SK-N-SH (cell line): Measurements from ENCODE around the gene LGI4. TPM values are rescaled to one million over a fixed set of nuclear protein-coding genes. Genes with fewer than 3 reads are reported as not detected.

Experiments used
- CTCF ChIA-PET: fragments of 300-600, 350-600 bp; formaldehyde crosslinking; extraction: SDS; loops from one replicate; lab custom pipeline; 2021; lab: Yijun Ruan, JAX
- POLR2A ChIA-PET: fragments of 350-600 bp; sonication (Branson Sonifier 250); formaldehyde crosslinking; extraction: SDS; loops from one replicate; lab custom pipeline; 2020; ENCODE audit warnings: antibody characterized with exemption, inconsistent platforms; lab: Yijun Ruan, JAX
- DNase-seq: peaks from one replicate; pipeline ENCODE4 v3.0.0; 2012
- H2AFZ ChIP-seq: fragments of 200-600 bp; sonication (generic); 2 replicates; pipeline ENCODE4 v1.8.1; 2016; ENCODE audit warnings: antibody characterized with exemption, mild to moderate bottlenecking, low read depth
- H3F3A ChIP-seq: fragments of 200-600 bp; sonication (generic); replicated peaks from 2 replicates; pipeline ENCODE3; 2016; ENCODE audit warnings: antibody characterized with exemption, mild to moderate bottlenecking; ENCODE audit not compliant: insufficient read depth
- H3K27ac ChIP-seq, 2 experiments: fragments of 200-500 bp in 1 of 2; fragments of 200-600 bp in 1 of 2; sonication (Bioruptor generic) in 1 of 2; sonication (generic), shearing (Covaris generic) in 1 of 2; 2 replicates each; pipeline versions ENCODE4 v1.5.1 to v1.6.1; 2014 to 2016; ENCODE audit warnings: low read depth in 2 of 2, inconsistent platforms in 1 of 2, low read length in 1 of 2, mild to moderate bottlenecking in 1 of 2, mixed read lengths in 1 of 2
- H3K27me3 ChIP-seq: fragments of 200-600 bp; sonication (generic), shearing (Covaris generic); 2 replicates; pipeline ENCODE4 v1.6.1; 2016; ENCODE audit warnings: mixed run types; ENCODE audit not compliant: insufficient read depth
- H3K36me3 ChIP-seq, 2 experiments: fragments of 200-500 bp in 1 of 2; fragments of 200-600 bp in 1 of 2; sonication (Bioruptor generic) in 1 of 2; sonication (generic) in 1 of 2; replicated peaks in 1 of 2; 2 replicates each; pipeline versions ENCODE3 to v1.5.1; 2014 to 2016; ENCODE audit warnings: low read length in 1 of 2, mild to moderate bottlenecking in 1 of 2; ENCODE audit not compliant: insufficient read depth in 2 of 2, control insufficient read depth in 1 of 2
- H3K4me1 ChIP-seq, 2 experiments: fragments of 200-500 bp in 1 of 2; fragments of 200-600 bp in 1 of 2; sonication (Bioruptor generic) in 1 of 2; sonication (generic), shearing (Covaris generic) in 1 of 2; 2 replicates each; pipeline versions ENCODE4 v1.5.1 to v1.6.1; 2014 to 2016; ENCODE audit warnings: low read depth in 1 of 2, low read length in 1 of 2, mixed run types in 1 of 2; ENCODE audit not compliant: insufficient read depth in 2 of 2, control insufficient read depth in 1 of 2
- H3K4me2 ChIP-seq: fragments of 200-600 bp; sonication (generic), shearing (Covaris generic); 2 replicates; pipeline ENCODE4 v1.6.1; 2017; ENCODE audit warnings: mixed run types
- H3K4me3 ChIP-seq, 2 experiments: fragments of 200-500 bp in 1 of 2; fragments of 200-600 bp in 1 of 2; sonication (Bioruptor generic) in 1 of 2; sonication (generic), shearing (Covaris generic) in 1 of 2; 2 replicates each; pipeline versions ENCODE4 v1.5.1 to v1.8.1; 2014 to 2016; ENCODE audit warnings: low read depth in 2 of 2, inconsistent platforms in 1 of 2, low read length in 1 of 2, mild to moderate bottlenecking in 1 of 2, mixed read lengths in 1 of 2, moderate library complexity in 1 of 2
- H3K79me2 ChIP-seq: fragments of 200-600 bp; sonication (generic); 2 replicates; pipeline ENCODE4 v1.8.1; 2017; ENCODE audit warnings: mild to moderate bottlenecking; ENCODE audit not compliant: insufficient read depth
- H3K9ac ChIP-seq: fragments of 200-600 bp; sonication (generic); 2 replicates; pipeline ENCODE4 v1.6.1; 2017; ENCODE audit warnings: mixed run types
- H3K9me2 ChIP-seq: fragments of 200-600 bp; sonication (generic); 2 replicates; pipeline ENCODE4 v1.6.1; 2017; ENCODE audit warnings: mixed run types
- H3K9me3 ChIP-seq: fragments of 200-600 bp; sonication (generic); 2 replicates; pipeline ENCODE4 v1.6.1; 2017; ENCODE audit warnings: mixed run types, mild to moderate bottlenecking, moderate library complexity
- H4K20me1 ChIP-seq: fragments of 200-600 bp; sonication (generic); 2 replicates; pipeline ENCODE4 v1.6.1; 2017; ENCODE audit warnings: mild to moderate bottlenecking, mixed run types; ENCODE audit not compliant: insufficient read depth
- CHD2 ChIP-seq: fragments of 150-350 bp; IDR thresholded peaks from 2 replicates; pipeline ENCODE4 v1.6.1; 2018; ENCODE audit warnings: low read length; ENCODE audit not compliant: partially characterized antibody
- CTCF ChIP-seq: fragments of 200-600 bp; sonication (generic); IDR thresholded peaks from 2 replicates; pipeline ENCODE4 v1.6.1; 2017; ENCODE audit warnings: antibody characterized with exemption, mild to moderate bottlenecking, moderate library complexity
- ELF1 ChIP-seq: IDR thresholded peaks from 2 replicates; pipeline ENCODE4 v1.4.0; 2012
- FOSL2 ChIP-seq: IDR thresholded peaks from 2 replicates; pipeline ENCODE4 v1.4.0; 2012; ENCODE audit warnings: low read depth, mild to moderate bottlenecking, moderate library complexity, borderline replicate concordance
- FOXJ3 ChIP-seq: sonication (generic); formaldehyde crosslinking; IDR thresholded peaks from 2 replicates; pipeline ENCODE4 v1.5.1; 2020; ENCODE audit warnings: mild to moderate bottlenecking, missing genetic modification reagents
- GATA2 ChIP-seq: sonication (generic); formaldehyde crosslinking; IDR thresholded peaks from 2 replicates; pipeline ENCODE4 v1.5.0; 2020; ENCODE audit warnings: mild to moderate bottlenecking, missing genetic modification reagents
- JUND ChIP-seq: IDR thresholded peaks from 2 replicates; pipeline ENCODE4 v1.4.0; 2012
- MEF2A ChIP-seq: IDR thresholded peaks from 2 replicates; pipeline ENCODE4 v1.4.0; 2012; ENCODE audit warnings: low read depth, borderline replicate concordance
- MXI1 ChIP-seq: IDR thresholded peaks from 2 replicates; pipeline ENCODE4 v1.6.1; 2012; ENCODE audit warnings: mild to moderate bottlenecking, low read depth, low read length, improper control_type of control experiment
- PBX3 ChIP-seq: IDR thresholded peaks from 2 replicates; pipeline ENCODE4; 2012
- RAD21 ChIP-seq: IDR thresholded peaks from 2 replicates; pipeline ENCODE4 v1.6.1; 2012; ENCODE audit warnings: mild to moderate bottlenecking, low read length
- RCOR1 ChIP-seq: fragments of 150-350 bp; IDR thresholded peaks from 2 replicates; pipeline ENCODE4 v1.6.1; 2017; ENCODE audit warnings: antibody characterized with exemption, low read length
- SIN3A ChIP-seq: IDR thresholded peaks from 2 replicates; pipeline ENCODE4 v1.6.1; 2012; ENCODE audit warnings: low read depth, mild to moderate bottlenecking, low read length, moderate library complexity, borderline replicate concordance
- TAF1 ChIP-seq: IDR thresholded peaks from 2 replicates; pipeline ENCODE4 v1.6.1; 2012; ENCODE audit warnings: low read depth, mild to moderate bottlenecking, low read length, moderate library complexity, borderline replicate concordance
- TCF12 ChIP-seq: IDR thresholded peaks from 2 replicates; pipeline ENCODE4 v1.4.0; 2012
- USF1 ChIP-seq: IDR thresholded peaks from 2 replicates; pipeline ENCODE4 v1.4.0; 2012; ENCODE audit warnings: low read depth, borderline replicate concordance
- YY1 ChIP-seq: IDR thresholded peaks from 2 replicates; pipeline ENCODE4 v1.4.0; 2012; ENCODE audit warnings: low read depth, mild to moderate bottlenecking
- ZBTB33 ChIP-seq: IDR thresholded peaks from 2 replicates; pipeline ENCODE4 v1.4.0; 2012; ENCODE audit warnings: low read depth, borderline replicate concordance
- WGBS: methylation state at CpG from one replicate; pipeline ENCODE4 v1.1.6; 2017; ENCODE audit warnings: low lambda C conversion rate; 5-methylcytosine and 5-hydroxymethylcytosine counted together
- polyA plus RNA-seq, 3 experiments: library from polyadenylated mRNA; depleted of rRNA; stranded (reverse); fragments of >200 nt; gene quantifications; 2 replicates each; pipeline ENCODE4 v1.2.3, GENCODE V29; 2012

LGI4 gene
- polyA plus RNA-seq, 1 of the 3 experiments (the other 2 are of a cell fraction) = 0.05 TPM

- H3K9me3 ChIP-seq = no peaks in the 10 kb centered on the region; the same call in 1 of the 2 replicates
- H3K4me3 ChIP-seq = no peak overlapping the region
- TF ChIP-seq MXI1 (no peak), SIN3A (no peak), FOSL2 (no peak), ZBTB33 (no peak), RAD21 (no peak)
- H3K9me2 ChIP-seq = no peaks in the 10 kb centered on the region
- no peak for DNase-seq
- H3K79me2 ChIP-seq = peaks cover 18% of the 10 kb centered on the region
- CTCF ChIA-PET = interaction anchor here (1.3 to 2.0 kb wide), 2 partner anchors 45 to 93 kb away, joined by 5 read pairs; no protein-coding TSS in a partner anchor
- no peaks in the 10 kb centered on the region for H3K27me3 ChIP-seq
- POLR2A ChIA-PET = no interaction called here
- 72% methylated on average over 8 of the region's 8 CpGs for WGBS
- H3F3A ChIP-seq = no peaks in the 10 kb centered on the region
- H3K9ac ChIP-seq = no peak overlapping the region
- peaks cover 4 to 53% of the 10 kb centered on the region in 2 experiments for H3K36me3 ChIP-seq
- H4K20me1 ChIP-seq = no peaks in the 10 kb centered on the region
- peaks cover 0 to 3% of the 10 kb centered on the region in 2 experiments; a peak in 1 of 4 replicates for H3K4me1 ChIP-seq
- H2AFZ ChIP-seq = no peak overlapping the region
- no peak overlapping the region for H3K27ac ChIP-seq
- H3K4me2 ChIP-seq = no peak overlapping the region
Measured at GRCh38 chr19:35159606-35160005, 24.7 kb upstream of the LGI4 start.

- WGBS = 78% methylated on average over 4 of the region's 4 CpGs
- peaks cover 0 to 3% of the 10 kb centered on the region in 2 experiments; a peak in 2 of 4 replicates for H3K4me1 ChIP-seq
- CTCF ChIA-PET = interaction anchor here (1.0 to 2.1 kb wide), 3 partner anchors 9 to 67 kb away, joined by 3 to 13 read pairs (median 4); partner anchors contain the start of gene FXYD7
- no peaks in the 10 kb centered on the region; the same call in 1 of the 2 replicates for H3K9me3 ChIP-seq
- no peaks in the 10 kb centered on the region for H4K20me1 ChIP-seq
- no peaks in the 10 kb centered on the region for H3K27me3 ChIP-seq
- no peak overlapping the region for H3K27ac ChIP-seq
- H3K4me2 ChIP-seq = no peak overlapping the region
- peaks cover 3 to 34% of the 10 kb centered on the region in 2 experiments for H3K36me3 ChIP-seq
- no peak overlapping the region for H3K9ac ChIP-seq
- no peak for TF ChIP-seq JUND
- H3K9me2 ChIP-seq = no peaks in the 10 kb centered on the region
- H3K79me2 ChIP-seq = peaks cover 19% of the 10 kb centered on the region
- DNase-seq = no peak
- H3K4me3 ChIP-seq = no peak overlapping the region
- POLR2A ChIA-PET = no interaction called here
- H3F3A ChIP-seq = peaks cover under 1% of the 10 kb centered on the region
- no peak overlapping the region for H2AFZ ChIP-seq
Measured at GRCh38 chr19:35157431-35157830, 22.6 kb upstream of the LGI4 start.

- Histone ChIP-seq H3K9me2 (no peaks in the 10 kb centered on the region), H3K9ac (no peak overlapping the region), H3K4me2 (no peak overlapping the region), H4K20me1 (no peaks in the 10 kb centered on the region), H3K36me3 (peaks cover 3 to 27% of the 10 kb centered on the region in 2 experiments), H3K9me3 (no peaks in the 10 kb centered on the region), H3K27ac (no peak overlapping the region), H3F3A (peaks cover 4% of the 10 kb centered on the region), H2AFZ (no peak overlapping the region), H3K79me2 (peaks cover 19% of the 10 kb centered on the region), H3K4me3 (no peak overlapping the region), H3K27me3 (no peaks in the 10 kb centered on the region), H3K4me1 (peaks cover 0 to 3% of the 10 kb centered on the region in 2 experiments; a peak in 2 of 4 replicates)
- ChIA-PET POLR2A (no interaction called here), CTCF (no interaction called here)
- WGBS = 81% methylated on average over 7 of the region's 7 CpGs
- no peak for DNase-seq
- TF ChIP-seq TAF1 (no peak), TCF12 (no peak), FOXJ3 (CRISPR knock-in tag) (no peak), GATA2 (no peak), USF1 (no peak), CHD2 (no peak), ELF1 (no peak), RCOR1 (no peak), CTCF (no peak), MEF2A (no peak), PBX3 (no peak), YY1 (no peak)
Measured at GRCh38 chr19:35156673-35157014, 21.8 kb upstream of the LGI4 start.
